HepG2 (cell line): Measurements from ENCODE around the gene DHX57. TPM values are rescaled to one million over a fixed set of nuclear protein-coding genes. Genes with fewer than 3 reads are reported as not detected.

ENCODE experiments used
- ATF5 ChIP-seq: sonication (generic); formaldehyde crosslinking; IDR thresholded peaks from 2 replicates; pipeline ENCODE4 v1.4.0; 2020; ENCODE audit warnings: mild to moderate bottlenecking, low read depth, missing genetic modification reagents
- CCDC6 ChIP-seq: sonication (generic); formaldehyde crosslinking; IDR thresholded peaks from 2 replicates; pipeline ENCODE4 v1.8.1; 2022; ENCODE audit warnings: mild to moderate bottlenecking, missing genetic modification reagents, moderate library complexity
- DMTF1 ChIP-seq: sonication (generic); formaldehyde crosslinking; IDR thresholded peaks from 2 replicates; pipeline ENCODE4 v1.4.0; 2020; ENCODE audit warnings: mild to moderate bottlenecking, missing genetic modification reagents
- HMGXB3 ChIP-seq: sonication (generic); formaldehyde crosslinking; IDR thresholded peaks from 2 replicates; pipeline ENCODE4 v1.4.0; 2020; ENCODE audit warnings: missing genetic modification reagents, borderline replicate concordance
- PBX2 ChIP-seq: IDR thresholded peaks from 2 replicates; pipeline ENCODE4 v1.6.1; 2016; ENCODE audit warnings: control low read depth
- TEF ChIP-seq: sonication (generic); formaldehyde crosslinking; IDR thresholded peaks from 2 replicates; pipeline ENCODE4 v1.5.0; 2020; ENCODE audit warnings: missing genetic modification reagents
- TRIM24 ChIP-seq: sonication (generic); formaldehyde crosslinking; IDR thresholded peaks from 2 replicates; pipeline ENCODE4 v1.8.0; 2022; ENCODE audit warnings: mild to moderate bottlenecking, missing genetic modification reagents
- YEATS4 ChIP-seq: sonication (generic); formaldehyde crosslinking; IDR thresholded peaks from 2 replicates; pipeline ENCODE4 v1.4.0; 2020; ENCODE audit warnings: missing genetic modification reagents, borderline replicate concordance
- ZNF205 ChIP-seq: IDR thresholded peaks from 2 replicates; pipeline ENCODE4 v1.6.1; 2018; ENCODE audit warnings: missing biosample characterization, missing genetic modification reagents
- ZNF513 ChIP-seq: sonication (generic); formaldehyde crosslinking; conservative IDR thresholded peaks from 2 replicates; pipeline ENCODE4 v1.5.0; 2020; ENCODE audit warnings: missing genetic modification reagents
- ZNF687 ChIP-seq: sonication (generic); formaldehyde crosslinking; IDR thresholded peaks from 2 replicates; pipeline ENCODE4 v1.5.1; 2020; ENCODE audit warnings: mild to moderate bottlenecking, missing genetic modification reagents, moderate library complexity
- ZNF775 ChIP-seq: sonication (generic); formaldehyde crosslinking; IDR thresholded peaks from 2 replicates; pipeline ENCODE4 v1.4.0; 2020; ENCODE audit warnings: missing genetic modification reagents, mild to moderate bottlenecking, moderate library complexity, borderline replicate concordance
- polyA plus RNA-seq, 8 experiments: library from polyadenylated mRNA; depleted of rRNA in 3 of 8; stranded (reverse) in 7 of 8; unstranded in 1 of 8; fragments of >200 nt; fragmentation: Illumina TruSeq in 4 of 8; extraction: Trizol in 4 of 8; gene quantifications; 2 replicates each; pipeline versions ENCODE4 v1.2.1 to v1.2.3, GENCODE V29; 2011 to 2016; ENCODE audit warnings: low read depth in 4 of 8, missing spikeins in 1 of 8, mixed read lengths in 1 of 8; ENCODE audit not compliant: insufficient read depth in 1 of 8
- total RNA-seq, 5 experiments: library from RNA; depleted of rRNA; stranded (reverse); fragments of >200 nt; fragmentation: Illumina TruSeq; extraction: Trizol; gene quantifications; 2 replicates each; pipeline ENCODE4 v1.2.3, GENCODE V29; 2016; ENCODE audit warnings: low read depth in 1 of 5

Gene DHX57
- total and polyA plus RNA-seq, 2 of the 13 experiments (the other 11 are each of a cell fraction or from before 2014, with no cell fraction given): 9.2 to 24.2 TPM

- TF ChIP-seq DMTF1 (CRISPR knock-in tag): no peak
- TF ChIP-seq HMGXB3: peak; percentile 89
- no peak; the same call in 1 of the 2 replicates for TF ChIP-seq ZNF775 (CRISPR knock-in tag)
- peak; percentile 86; the same call in 1 of the 2 replicates for TF ChIP-seq CCDC6
- TF ChIP-seq PBX2 (CRISPR knock-in tag): no peak
- TF ChIP-seq TRIM24 (CRISPR knock-in tag): no peak
- no peak for TF ChIP-seq ZNF513 (CRISPR knock-in tag)
- TF ChIP-seq ATF5 (CRISPR knock-in tag): no peak
- peak; percentile 87 for TF ChIP-seq YEATS4 (CRISPR knock-in tag)
- peak; percentile 99 for TF ChIP-seq ZNF687 (CRISPR knock-in tag)
- peak; percentile 96 for TF ChIP-seq ZNF205 (CRISPR knock-in tag)
- TF ChIP-seq TEF: no peak
Observed at GRCh38 chr2:38875576-38876367, at the start of gene DHX57, which contains the start of gene MORN2 (continued).
